ENCODE data around the gene CABLES1.
A peak's percentile ranks its signal among the peaks of the same experiment; 100 is the strongest.

CABLES1 gene

DNA sequence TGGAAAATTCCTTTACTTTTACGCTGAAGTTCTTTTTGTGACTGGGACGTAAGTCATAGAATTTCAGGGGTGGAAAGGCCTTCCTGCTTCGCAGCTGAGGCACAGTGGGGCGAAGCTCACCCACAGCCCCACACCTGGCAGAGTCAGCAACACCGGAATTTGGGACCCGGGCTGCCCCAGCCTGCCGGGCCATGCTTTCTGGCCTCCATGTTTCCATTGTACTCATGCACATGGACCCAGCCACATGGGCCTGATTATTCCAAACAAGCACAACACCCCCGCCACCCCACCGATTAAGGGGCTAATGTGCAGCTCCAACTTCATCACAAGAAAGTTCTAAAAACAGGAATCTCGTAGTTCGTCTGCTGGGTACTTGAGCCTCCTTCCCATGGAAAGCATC lies 82.5 kb downstream of the CABLES1 start:
- H3K4ac ChIP-seq (ENCODE audit: low read depth in 1 of 2, low read length in 2 of 2): no peak overlapping the region
- no peaks in the 10 kb centered on the region for H3K27me3 ChIP-seq (ENCODE audit: control insufficient read depth in 1 of 2, insufficient read depth in 1 of 2, low read length in 2 of 2)
- no peak overlapping the region for H3K4me2 ChIP-seq (ENCODE audit: low read length, poor library complexity, severe bottlenecking)
- no peak overlapping the region for H2BK15ac ChIP-seq (ENCODE audit: low read depth, poor library complexity, severe bottlenecking)
- H3K27ac ChIP-seq (ENCODE audit: low read length, poor library complexity, severe bottlenecking): no peak overlapping the region
- H3K23ac ChIP-seq (ENCODE audit: low read length in 2 of 2): no peak overlapping the region
- no peak overlapping the region for H3K4me3 ChIP-seq (ENCODE audit: insufficient read depth in 1 of 2, low read depth in 1 of 2, low read length in 2 of 2)
- no peak overlapping the region for H3K18ac ChIP-seq (ENCODE audit: low read depth in 1 of 2, low read length in 2 of 2)
- H3K4me1 ChIP-seq (ENCODE audit: control insufficient read depth, insufficient read depth, low read depth, low read length): no peaks in the 10 kb centered on the region
- 98% methylated on average over 11 of the region's 11 CpGs for WGBS
- H2BK5ac ChIP-seq (ENCODE audit: low read depth, low read length, poor library complexity, severe bottlenecking): no peak overlapping the region
- H2BK120ac ChIP-seq (ENCODE audit: low read depth, low read length): no peak overlapping the region
- peaks cover 3% of the 10 kb centered on the region for H3K79me1 ChIP-seq (replicated peaks; ENCODE audit: low read length, poor library complexity, severe bottlenecking)
- no peak overlapping the region for H4K91ac ChIP-seq (ENCODE audit: low read length)
- peaks cover 47 to 76% of the 10 kb centered on the region in 2 experiments for H3K36me3 ChIP-seq (ENCODE audit: control insufficient read depth in 1 of 2, insufficient read depth in 2 of 2, low read depth in 1 of 2, low read length in 2 of 2)
- no peak overlapping the region for H2AFZ ChIP-seq (ENCODE audit: low read depth, low read length)
- H4K8ac ChIP-seq (ENCODE audit: low read length): no peak overlapping the region
- H3K14ac ChIP-seq (ENCODE audit: low read length in 2 of 2): no peak overlapping the region
- H2AK5ac ChIP-seq (ENCODE audit: low read length, severe bottlenecking): no peak overlapping the region
- no peaks in the 10 kb centered on the region for H3K9me3 ChIP-seq (ENCODE audit: control insufficient read depth, low read length)
- H2BK12ac ChIP-seq (ENCODE audit: low read length in 2 of 2): no peak overlapping the region
- DNase-seq: no peak
- H3K9ac ChIP-seq (ENCODE audit: low read length): no peak overlapping the region

DNA sequence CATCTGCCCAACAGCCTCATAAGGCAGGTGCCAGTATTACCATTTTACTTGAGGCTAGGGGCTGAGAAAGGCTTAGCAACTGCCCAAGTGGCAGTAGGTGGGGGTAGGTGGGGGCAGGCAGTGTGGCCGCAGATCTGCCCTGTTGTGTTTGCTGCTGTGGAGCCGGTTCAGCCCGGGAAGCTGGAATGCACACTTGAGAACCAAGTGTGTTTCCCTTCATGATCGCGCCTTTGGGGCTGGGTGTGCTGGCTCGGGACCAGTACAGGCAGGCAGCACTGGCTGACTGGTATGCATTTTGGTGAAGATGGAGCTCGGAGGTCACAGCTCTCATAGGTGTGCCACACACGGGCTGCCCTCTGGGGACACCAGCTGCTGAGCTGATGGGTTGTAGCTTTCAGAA lies 85.1 kb downstream of the CABLES1 start:
- no peak overlapping the region for H2AFZ ChIP-seq (ENCODE audit: low read depth, low read length)
- H3K23ac ChIP-seq (ENCODE audit: low read length in 2 of 2): no peak overlapping the region
- peaks cover 6% of the 10 kb centered on the region for H3K4me1 ChIP-seq (ENCODE audit: control insufficient read depth, insufficient read depth, low read depth, low read length)
- H2AK5ac ChIP-seq (ENCODE audit: low read length, severe bottlenecking): no peak overlapping the region
- no peak for DNase-seq
- H3K9ac ChIP-seq (ENCODE audit: low read length): no peak overlapping the region
- no peak overlapping the region for H3K14ac ChIP-seq (ENCODE audit: low read length in 2 of 2)
- no peak overlapping the region for H3K4me2 ChIP-seq (ENCODE audit: low read length, poor library complexity, severe bottlenecking)
- peak overlapping the region; percentile 19 for H4K91ac ChIP-seq (ENCODE audit: low read length)
- 98% methylated on average over 8 of the region's 8 CpGs for WGBS
- H3K36me3 ChIP-seq (ENCODE audit: control insufficient read depth in 1 of 2, insufficient read depth in 2 of 2, low read depth in 1 of 2, low read length in 2 of 2): peaks cover 35 to 60% of the 10 kb centered on the region in 2 experiments
- peaks cover 2% of the 10 kb centered on the region for H3K79me1 ChIP-seq (replicated peaks; ENCODE audit: low read length, poor library complexity, severe bottlenecking)
- no peak overlapping the region for H3K27ac ChIP-seq (ENCODE audit: low read length, poor library complexity, severe bottlenecking)
- peak overlapping the region in 1 of 2 experiments; percentile 26 for H3K18ac ChIP-seq (ENCODE audit: low read depth in 1 of 2, low read length in 2 of 2)
- H3K4me3 ChIP-seq (ENCODE audit: insufficient read depth in 1 of 2, low read depth in 1 of 2, low read length in 2 of 2): no peak overlapping the region
- H3K4ac ChIP-seq (ENCODE audit: low read depth in 1 of 2, low read length in 2 of 2): no peak overlapping the region
- H4K8ac ChIP-seq (ENCODE audit: low read length): no peak overlapping the region
- no peak overlapping the region for H2BK15ac ChIP-seq (ENCODE audit: low read depth, poor library complexity, severe bottlenecking)
- no peak overlapping the region for H2BK120ac ChIP-seq (ENCODE audit: low read depth, low read length)
- no peak overlapping the region for H2BK12ac ChIP-seq (ENCODE audit: low read length in 2 of 2)
- no peak overlapping the region for H2BK5ac ChIP-seq (ENCODE audit: low read depth, low read length, poor library complexity, severe bottlenecking)
- H3K9me3 ChIP-seq (ENCODE audit: control insufficient read depth, low read length): no peaks in the 10 kb centered on the region
- H3K27me3 ChIP-seq (ENCODE audit: control insufficient read depth in 1 of 2, insufficient read depth in 1 of 2, low read length in 2 of 2): no peaks in the 10 kb centered on the region

DNA sequence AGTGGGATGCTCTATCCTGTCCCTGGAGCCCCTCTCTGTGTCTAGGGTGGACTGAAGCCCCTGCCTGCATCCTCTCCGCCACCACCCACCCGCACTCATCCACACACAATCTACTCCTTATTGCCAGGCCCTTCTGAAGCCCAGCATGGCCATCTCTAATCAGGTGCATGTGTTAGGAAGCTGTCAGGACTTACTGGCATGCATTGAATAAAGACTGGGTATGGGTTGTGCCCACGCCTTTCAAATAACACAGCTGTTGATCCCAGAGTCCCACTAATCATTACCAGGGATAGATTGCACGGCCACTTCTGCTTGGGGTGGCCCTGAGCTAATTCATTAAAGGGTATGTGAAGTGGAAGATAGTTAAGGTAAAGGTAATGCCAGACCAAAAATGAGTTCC lies 88.4 kb downstream of the CABLES1 start:
- WGBS: 100% methylated on average over 2 of the region's 4 CpGs
- Histone ChIP-seq H2BK12ac (ENCODE audit: low read length in 2 of 2) (peak overlapping the region in 1 of 2 experiments; percentile 64), H3K23ac (ENCODE audit: low read length in 2 of 2) (no peak overlapping the region), H3K27ac (ENCODE audit: low read length, poor library complexity, severe bottlenecking) (no peak overlapping the region), H2BK15ac (ENCODE audit: low read depth, poor library complexity, severe bottlenecking) (no peak overlapping the region), H3K4me3 (ENCODE audit: insufficient read depth in 1 of 2, low read depth in 1 of 2, low read length in 2 of 2) (no peak overlapping the region), H3K18ac (ENCODE audit: low read depth in 1 of 2, low read length in 2 of 2) (no peak overlapping the region), H2BK5ac (ENCODE audit: low read depth, low read length, poor library complexity, severe bottlenecking) (no peak overlapping the region), H3K9me3 (ENCODE audit: control insufficient read depth, low read length) (no peaks in the 10 kb centered on the region), H2BK120ac (ENCODE audit: low read depth, low read length) (no peak overlapping the region), H3K9ac (ENCODE audit: low read length) (no peak overlapping the region), H3K4me2 (ENCODE audit: low read length, poor library complexity, severe bottlenecking) (no peak overlapping the region), H3K4ac (ENCODE audit: low read depth in 1 of 2, low read length in 2 of 2) (no peak overlapping the region), H3K79me1 (replicated peaks; ENCODE audit: low read length, poor library complexity, severe bottlenecking) (peaks cover 2% of the 10 kb centered on the region), H2AFZ (ENCODE audit: low read depth, low read length) (no peak overlapping the region), H4K91ac (ENCODE audit: low read length) (no peak overlapping the region), H3K14ac (ENCODE audit: low read length in 2 of 2) (no peak overlapping the region), H3K36me3 (ENCODE audit: control insufficient read depth in 1 of 2, insufficient read depth in 2 of 2, low read depth in 1 of 2, low read length in 2 of 2) (peaks cover 21 to 33% of the 10 kb centered on the region in 2 experiments), H3K4me1 (ENCODE audit: control insufficient read depth, insufficient read depth, low read depth, low read length) (peaks cover 12% of the 10 kb centered on the region), H4K8ac (ENCODE audit: low read length) (no peak overlapping the region), H3K27me3 (ENCODE audit: control insufficient read depth in 1 of 2, insufficient read depth in 1 of 2, low read length in 2 of 2) (no peaks in the 10 kb centered on the region), H2AK5ac (ENCODE audit: low read length, severe bottlenecking) (no peak overlapping the region)
- no peak for DNase-seq

DNA sequence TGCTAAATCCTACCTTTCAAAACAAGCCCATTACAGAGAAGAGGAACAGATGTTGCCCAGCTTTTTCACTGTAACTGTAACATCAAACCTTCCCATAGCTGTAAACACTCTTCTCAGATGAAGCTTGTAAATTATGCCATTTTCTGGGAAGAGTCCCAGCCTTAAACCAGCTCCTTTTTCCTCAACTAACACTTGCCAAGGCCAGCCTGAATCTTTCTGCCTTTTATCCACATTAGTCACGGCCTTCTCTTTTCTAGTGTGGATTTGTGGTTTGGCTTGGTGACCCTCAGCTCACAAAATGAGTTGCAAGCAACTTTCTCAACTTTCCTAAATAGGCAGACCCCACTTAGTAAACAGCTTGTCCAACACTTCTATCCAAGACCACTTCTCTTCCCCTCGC lies 90.2 kb downstream of the CABLES1 start:
- no peak overlapping the region for H2BK5ac ChIP-seq (ENCODE audit: low read depth, low read length, poor library complexity, severe bottlenecking)
- no peak overlapping the region for H3K4me3 ChIP-seq (ENCODE audit: insufficient read depth in 1 of 2, low read depth in 1 of 2, low read length in 2 of 2)
- H3K4me2 ChIP-seq (ENCODE audit: low read length, poor library complexity, severe bottlenecking): no peak overlapping the region
- no peak overlapping the region for H4K8ac ChIP-seq (ENCODE audit: low read length)
- peak; percentile 97 for DNase-seq
- 33% methylated on average over 2 of the region's 2 CpGs for WGBS
- H2BK120ac ChIP-seq (ENCODE audit: low read depth, low read length): no peak overlapping the region
- H2BK15ac ChIP-seq (ENCODE audit: low read depth, poor library complexity, severe bottlenecking): peak overlapping the region; percentile 84
- H3K4me1 ChIP-seq (ENCODE audit: control insufficient read depth, insufficient read depth, low read depth, low read length): peaks cover 14% of the 10 kb centered on the region
- H3K4ac ChIP-seq (ENCODE audit: low read depth in 1 of 2, low read length in 2 of 2): no peak overlapping the region
- H3K9me3 ChIP-seq (ENCODE audit: control insufficient read depth, low read length): no peaks in the 10 kb centered on the region
- no peak overlapping the region for H3K14ac ChIP-seq (ENCODE audit: low read length in 2 of 2)
- peak overlapping the region in 1 of 2 experiments; percentile 2 for H2BK12ac ChIP-seq (ENCODE audit: low read length in 2 of 2)
- H3K27ac ChIP-seq (ENCODE audit: low read length, poor library complexity, severe bottlenecking): peak overlapping the region; percentile 78
- H2AK5ac ChIP-seq (ENCODE audit: low read length, severe bottlenecking): peak overlapping the region; percentile 50
- H4K91ac ChIP-seq (ENCODE audit: low read length): no peak overlapping the region
- H3K23ac ChIP-seq (ENCODE audit: low read length in 2 of 2): no peak overlapping the region
- peaks cover 17 to 22% of the 10 kb centered on the region in 2 experiments for H3K36me3 ChIP-seq (ENCODE audit: control insufficient read depth in 1 of 2, insufficient read depth in 2 of 2, low read depth in 1 of 2, low read length in 2 of 2)
- H3K27me3 ChIP-seq (ENCODE audit: control insufficient read depth in 1 of 2, insufficient read depth in 1 of 2, low read length in 2 of 2): no peaks in the 10 kb centered on the region
- no peak overlapping the region for H2AFZ ChIP-seq (ENCODE audit: low read depth, low read length)
- H3K79me1 ChIP-seq (replicated peaks; ENCODE audit: low read length, poor library complexity, severe bottlenecking): peaks cover 2% of the 10 kb centered on the region
- H3K18ac ChIP-seq (ENCODE audit: low read depth in 1 of 2, low read length in 2 of 2): peak overlapping the region; percentile 47 to 54
- peak overlapping the region; percentile 70 for H3K9ac ChIP-seq (ENCODE audit: low read length)

Data from mesenchymal stem cell (in vitro differentiated cells and primary cell).